Kidney glomerular epithelial cell (primary cell): ENCODE data around the gene B3GNT8.
"Not testable (repeated sequence)": the region's sequence is repeated elsewhere in the genome, so short reads cannot be mapped to it uniquely, and the experiment has no call there.

Experiments used
- DNase-seq: peaks from one replicate; lab custom pipeline; 2025; lab: John Stamatoyannopoulos, UW

The B3GNT8 gene

GRCh38 chr19:41436674-41436951 is 9.4 kb upstream of the B3GNT8 start:
- DNase-seq, result no peak

DNA sequence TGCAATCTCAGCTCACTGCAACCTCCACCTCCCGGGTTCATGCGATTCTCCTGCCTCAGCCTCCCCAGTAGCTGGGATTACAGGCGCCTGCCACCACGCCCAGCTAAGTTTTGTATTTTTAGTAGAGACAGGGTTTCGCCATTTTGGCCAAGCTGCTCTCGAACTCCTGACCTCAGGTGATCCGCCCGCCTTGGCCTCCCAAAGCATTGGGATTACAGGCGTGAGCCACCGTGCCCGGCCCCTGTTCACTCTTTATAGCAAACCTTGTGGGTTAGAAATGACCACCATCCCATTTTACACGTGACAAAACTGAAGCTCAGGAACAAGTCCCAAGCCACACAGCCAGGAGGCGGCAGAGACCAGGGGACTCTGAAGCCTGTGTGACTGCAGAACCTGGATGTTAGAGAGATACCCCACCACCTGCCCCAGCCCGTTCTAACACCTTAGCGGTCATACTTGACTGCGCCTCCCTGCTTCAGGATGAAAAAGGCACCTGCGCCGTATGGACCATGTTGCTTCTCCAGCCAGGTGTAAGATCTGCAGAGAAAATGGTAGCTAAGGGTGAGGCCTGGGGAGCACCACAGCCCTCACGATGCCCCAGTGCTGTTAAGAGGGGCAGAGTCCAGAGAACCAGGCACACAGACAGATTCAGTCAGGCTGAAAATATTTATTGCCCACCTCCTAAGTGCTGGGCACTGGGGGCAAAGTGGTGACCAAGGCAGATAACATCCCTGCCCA is 8.9 kb upstream of the B3GNT8 start:
- no peak for DNase-seq

GRCh38 chr19:41435376-41435775 is 8.2 kb upstream of the B3GNT8 start:
- not testable (repeated sequence) for DNase-seq

DNA sequence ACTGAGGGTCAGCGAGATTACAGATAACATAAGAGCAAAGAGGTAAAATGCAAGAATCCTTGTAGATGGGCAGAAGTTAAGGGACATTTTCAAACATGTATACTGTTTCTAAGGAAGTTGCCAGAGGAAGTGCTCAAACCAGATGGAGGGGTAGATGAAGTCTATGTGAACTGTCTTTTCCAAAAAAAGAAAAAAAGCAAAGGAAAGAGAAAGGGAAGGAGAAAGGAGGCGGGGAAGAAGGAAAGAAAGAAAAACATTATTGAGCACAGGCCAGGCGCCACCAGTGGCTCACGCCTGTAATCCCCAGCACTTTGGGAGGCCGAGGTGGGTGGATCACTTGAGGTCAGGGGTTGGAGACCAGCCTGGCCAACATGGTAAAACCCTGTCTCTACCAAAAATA is 7.3 kb upstream of the B3GNT8 start:
- no peak for DNase-seq

DNA sequence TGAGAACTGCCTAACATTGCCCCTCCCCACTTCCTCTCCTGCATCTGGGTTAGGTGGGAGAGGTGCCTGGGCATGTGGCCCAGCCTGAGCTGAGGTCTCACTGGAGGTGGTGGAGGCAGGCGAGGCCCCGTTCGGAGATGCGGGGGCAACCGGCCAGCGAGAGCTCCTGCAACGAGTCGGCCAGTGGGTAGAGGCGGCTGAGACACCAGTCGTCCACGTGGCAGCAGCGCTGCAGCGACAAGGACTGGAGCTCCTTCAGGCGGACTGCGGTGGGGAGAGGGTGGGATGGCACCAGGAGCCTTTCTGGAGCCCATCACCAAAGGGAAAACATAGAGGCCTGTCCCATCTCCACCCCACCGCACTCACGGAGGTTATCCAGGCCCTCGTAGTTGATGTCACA is 6.0 kb upstream of the B3GNT8 start:
- DNase-seq, result no peak

- DNase-seq, result no peak
These were observed 4.5 kb upstream of the B3GNT8 start for GRCh38 chr19:41431426-41432386.

- no peak for DNase-seq
These were observed 3.7 kb upstream of the B3GNT8 start for GRCh38 chr19:41430922-41431321.

DNA sequence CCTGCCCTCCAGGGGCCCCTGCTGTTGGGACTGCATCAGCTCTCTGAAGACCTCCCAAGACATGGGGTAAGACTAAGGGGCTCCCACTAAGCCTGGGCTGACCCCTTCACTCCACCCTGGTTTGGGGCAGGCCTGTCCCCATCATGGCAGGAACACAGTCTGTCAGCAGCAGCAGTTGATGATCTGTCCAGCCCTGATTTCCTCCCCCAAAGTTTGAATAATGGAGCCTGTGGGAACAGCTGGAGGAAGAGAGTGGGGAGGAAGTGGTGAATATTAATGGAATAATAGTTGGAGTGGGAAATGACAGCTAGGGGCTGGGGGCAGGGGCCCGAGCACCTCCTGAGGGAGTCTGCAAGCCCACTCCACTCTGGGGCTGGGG is 1.3 kb upstream of the B3GNT8 start:
- DNase-seq, result no peak

DNA sequence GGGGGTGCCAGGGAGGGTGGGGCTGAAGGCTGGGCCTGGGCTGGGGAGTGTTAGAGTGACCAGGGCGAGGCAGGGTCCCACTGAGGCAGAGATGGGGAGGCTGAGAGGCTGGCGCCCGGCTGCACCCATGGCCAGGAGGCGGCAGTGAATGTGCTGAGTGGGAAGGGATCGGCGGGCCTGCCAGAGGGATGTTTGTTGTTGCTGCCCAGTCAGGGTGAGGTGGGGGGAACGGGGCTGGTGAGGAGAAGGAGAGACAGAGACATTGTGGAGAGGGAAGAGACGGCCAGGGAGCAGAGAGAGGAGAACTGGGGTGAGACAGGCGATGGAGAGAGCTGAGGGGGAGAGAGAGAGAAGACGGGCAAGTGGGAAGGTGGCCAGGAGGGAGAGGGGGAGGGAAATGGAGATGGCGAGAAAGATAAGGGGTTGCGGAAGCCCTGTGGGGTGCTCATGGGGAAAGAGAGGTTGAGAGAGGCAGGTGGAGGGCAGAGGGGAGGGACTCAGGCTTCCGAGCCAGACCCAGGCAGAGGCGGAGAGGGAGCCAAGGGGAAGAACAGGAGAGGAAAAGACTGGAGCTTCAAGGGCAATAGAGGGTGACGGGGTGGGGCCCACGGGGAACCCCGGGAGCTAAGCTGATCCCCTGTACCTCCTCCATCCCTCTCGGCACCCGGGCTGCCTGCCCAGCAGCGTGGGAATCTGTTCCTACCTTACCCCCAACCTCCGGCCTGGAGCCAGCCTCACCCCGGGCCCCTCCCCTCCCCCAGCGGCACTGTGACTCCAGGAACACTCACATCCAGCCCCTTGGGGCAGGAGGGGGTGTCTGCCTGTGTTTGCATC is 690 bp upstream of the B3GNT8 start:
- no peak for DNase-seq

- no peak for DNase-seq
These were observed 895 bp downstream of the B3GNT8 start for GRCh38 chr19:41426116-41426841.

DNA sequence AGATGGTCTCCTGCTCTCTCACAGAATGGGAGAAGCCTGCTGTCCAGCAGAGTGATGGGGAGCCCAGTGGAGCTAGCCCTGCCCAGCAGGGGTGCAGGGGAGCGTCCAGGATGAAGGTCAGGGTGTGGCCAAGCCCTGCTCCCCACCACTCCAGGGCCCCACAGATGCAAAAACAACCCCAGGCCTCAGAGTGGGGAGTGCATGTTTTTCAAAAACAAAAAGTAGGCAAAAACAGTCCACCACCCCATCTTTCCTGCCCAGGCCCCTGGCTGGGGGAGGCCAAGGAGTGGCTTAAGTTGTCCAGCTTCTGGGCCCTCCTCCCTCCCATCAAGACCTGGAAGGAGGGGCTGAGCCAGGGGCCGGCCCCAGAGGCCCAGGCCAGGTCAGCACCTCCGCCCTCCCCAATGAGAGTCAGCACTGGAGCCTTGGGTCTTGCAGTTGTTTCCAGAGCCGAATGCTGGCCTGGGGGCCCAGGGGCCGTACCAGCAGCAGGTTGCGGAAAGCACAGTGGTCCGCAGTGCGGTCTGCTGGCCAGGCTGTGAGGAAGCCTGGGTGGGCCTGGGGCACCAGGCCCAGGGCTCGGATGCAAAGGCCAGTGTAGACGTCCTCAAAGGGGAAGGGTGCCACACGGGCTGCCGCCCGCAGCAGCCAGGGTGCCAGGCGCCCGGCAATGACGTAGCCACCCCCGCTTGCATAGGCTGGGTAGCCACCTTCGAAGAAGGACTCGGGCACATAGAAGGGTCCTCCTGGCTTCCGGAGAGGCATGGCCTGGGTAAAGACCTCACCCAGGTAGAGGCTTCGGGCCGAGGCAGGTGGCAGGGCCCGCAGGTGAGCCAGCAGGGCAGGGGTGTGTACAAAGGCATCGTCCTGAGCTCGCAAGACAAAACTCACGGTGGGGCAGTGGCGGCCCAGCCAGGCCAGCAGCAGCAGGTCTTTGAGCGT is 1.7 kb downstream of the B3GNT8 start:
- no peak for DNase-seq

- DNase-seq, result no peak
These were observed 2.6 kb downstream of the B3GNT8 start for GRCh38 chr19:41424335-41425173.

DNA sequence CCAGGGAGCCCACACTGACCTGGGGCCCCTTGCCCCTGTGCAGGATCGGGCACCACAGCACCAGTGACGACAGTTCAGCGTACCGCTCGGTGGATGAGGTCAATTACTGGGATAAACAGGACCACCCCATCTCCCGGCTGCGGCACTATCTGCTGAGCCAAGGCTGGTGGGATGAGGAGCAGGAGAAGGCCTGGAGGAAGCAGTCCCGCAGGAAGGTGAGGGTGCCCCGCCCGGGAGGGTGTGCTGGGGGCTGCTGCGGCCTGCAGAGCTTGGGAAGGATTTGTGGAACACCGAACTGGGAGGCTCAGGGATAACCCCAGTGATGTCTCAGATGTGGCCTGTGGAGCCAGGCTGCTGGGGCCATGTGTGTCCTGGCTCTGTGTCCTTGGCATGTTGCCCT is 4.2 kb downstream of the B3GNT8 start:
- DNase-seq, result no peak

DNA sequence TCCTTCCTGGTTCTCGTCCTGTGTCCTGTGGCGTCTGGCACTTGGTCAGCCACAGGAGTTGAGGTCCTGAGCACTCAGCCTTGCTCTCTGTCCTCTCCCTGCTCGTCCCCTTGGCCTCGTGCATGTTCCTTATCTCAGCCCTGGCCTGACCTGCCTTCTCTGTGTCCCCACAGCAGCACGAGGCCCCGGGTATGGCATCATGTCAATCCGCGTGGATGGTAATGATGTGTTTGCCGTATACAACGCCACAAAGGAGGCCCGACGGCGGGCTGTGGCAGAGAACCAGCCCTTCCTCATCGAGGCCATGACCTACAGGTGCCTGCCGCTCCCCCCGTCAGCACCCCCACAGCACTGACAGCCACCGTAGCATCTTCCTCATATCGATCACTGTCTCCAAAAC is 4.7 kb downstream of the B3GNT8 start:
- no peak for DNase-seq

DNA sequence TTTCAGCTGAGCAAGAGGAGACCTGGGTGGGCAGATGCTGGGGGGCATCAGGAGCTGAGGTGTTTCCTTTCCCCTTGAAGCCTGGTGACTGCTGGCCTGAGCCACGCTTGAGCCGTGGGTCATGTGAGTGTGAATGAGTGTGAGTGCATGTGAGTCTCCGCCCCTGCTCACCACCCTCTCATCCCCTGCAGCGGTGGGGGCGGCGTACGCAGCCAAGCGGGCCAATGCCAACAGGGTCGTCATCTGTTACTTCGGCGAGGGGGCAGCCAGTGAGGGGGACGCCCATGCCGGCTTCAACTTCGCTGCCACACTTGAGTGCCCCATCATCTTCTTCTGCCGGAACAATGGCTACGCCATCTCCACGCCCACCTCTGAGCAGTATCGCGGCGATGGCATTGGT is 5.2 kb downstream of the B3GNT8 start:
- DNase-seq, result no peak

DNA sequence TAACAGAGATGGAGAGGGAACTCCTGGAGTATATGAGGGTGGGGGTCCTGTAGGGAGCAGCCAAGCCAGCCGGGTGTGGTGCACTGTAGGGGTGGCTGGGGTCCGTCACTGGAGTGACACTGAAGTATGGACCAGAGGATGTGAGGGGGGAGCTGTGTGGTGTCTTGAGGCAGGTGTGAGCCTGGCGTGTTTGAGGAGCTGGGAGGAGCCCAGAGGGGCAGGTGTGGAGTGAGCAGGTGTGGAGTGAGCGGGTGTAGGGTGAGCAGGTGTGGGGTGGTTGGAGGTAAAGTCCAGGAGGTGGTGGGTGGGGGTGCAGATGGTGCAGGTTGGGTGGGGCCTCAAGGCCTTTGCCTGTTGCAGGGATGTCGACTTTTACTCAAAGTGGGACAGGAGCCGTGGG is 5.9 kb downstream of the B3GNT8 start:
- no peak for DNase-seq

- DNase-seq, result no peak
These were observed 6.9 kb downstream of the B3GNT8 start for GRCh38 chr19:41420101-41420880.

- DNase-seq, result no peak
These were observed 10.9 kb downstream of the B3GNT8 start for GRCh38 chr19:41416194-41416674.

GRCh38 chr19:41415154-41415571 is 12.0 kb downstream of the B3GNT8 start:
- DNase-seq, result no peak
